ENCODE results near the gene GXYLT2. TPM values are rescaled to one million over a fixed set of nuclear protein-coding genes. Genes with fewer than 3 reads are reported as not detected.

Gene GXYLT2
- total and polyA plus RNA-seq, 2 of the 13 experiments (the other 11 are each of a cell fraction or from before 2014, with no cell fraction given): 4.3 to 6.9 TPM

DNA sequence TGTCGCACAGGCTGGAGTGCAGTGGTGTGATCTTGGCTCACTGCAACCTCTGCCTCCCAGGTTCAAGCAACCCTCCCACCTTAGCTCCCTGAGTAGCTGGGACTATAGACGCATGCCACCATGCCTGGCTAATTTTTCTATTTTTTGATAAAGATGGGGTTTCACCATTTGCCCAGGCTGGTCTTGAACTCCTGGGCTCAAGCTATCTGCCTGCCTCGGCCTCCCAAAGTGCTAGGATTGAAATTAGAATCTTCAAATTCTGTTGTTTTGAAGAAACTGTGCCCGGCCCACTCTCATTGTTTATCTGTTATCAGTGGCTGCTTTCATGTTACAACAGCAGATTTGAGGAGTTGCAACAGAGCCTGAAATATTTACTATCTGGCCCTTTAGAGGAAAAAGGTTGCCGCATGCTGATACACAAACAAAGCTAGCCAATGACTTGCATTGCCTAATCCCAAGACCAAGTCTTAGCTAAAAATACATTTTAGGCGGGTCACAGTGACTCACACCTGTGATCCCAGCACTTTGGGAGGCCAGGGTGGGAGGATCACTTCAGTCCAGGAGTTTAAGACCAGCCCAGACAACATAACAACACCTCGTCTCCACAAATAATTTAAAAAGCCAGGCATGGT is 65.6 kb downstream of the GXYLT2 start (continued):
- TF ChIP-seq, protein P1, sequence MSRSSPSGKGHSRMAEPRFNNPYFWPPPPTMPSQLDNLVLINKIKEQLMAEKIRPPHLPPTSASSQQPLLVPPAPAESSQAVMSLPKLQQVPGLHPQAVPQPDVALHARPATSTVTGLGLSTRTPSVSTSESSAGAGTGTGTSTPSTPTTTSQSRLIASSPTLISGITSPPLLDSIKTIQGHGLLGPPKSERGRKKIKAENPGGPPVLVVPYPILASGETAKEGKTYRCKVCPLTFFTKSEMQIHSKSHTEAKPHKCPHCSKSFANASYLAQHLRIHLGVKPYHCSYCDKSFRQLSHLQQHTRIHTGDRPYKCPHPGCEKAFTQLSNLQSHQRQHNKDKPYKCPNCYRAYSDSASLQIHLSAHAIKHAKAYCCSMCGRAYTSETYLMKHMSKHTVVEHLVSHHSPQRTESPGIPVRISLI (CRISPR knock-in tag; IDR thresholded peaks at IDR 0.05; ENCODE audit: borderline replicate concordance): no peak
- TF ChIP-seq NBN (conservative IDR thresholded peaks at IDR 0.05) (no peak), HNRNPL (IDR thresholded peaks at IDR 0.05; ENCODE audit: low read depth, low read length) (no peak), ZNF775 (CRISPR knock-in tag; IDR thresholded peaks at IDR 0.05; ENCODE audit: borderline replicate concordance) (no peak), ZNF761 (CRISPR knock-in tag; conservative IDR thresholded peaks at IDR 0.05) (no peak), RCOR2 (CRISPR knock-in tag; IDR thresholded peaks at IDR 0.05) (peak; percentile 86), CREB1 (IDR thresholded peaks at IDR 0.05) (peak; percentile 29; the same call in 1 of the 2 replicates), CREB1 (CRISPR knock-in tag; IDR thresholded peaks at IDR 0.05) (peak; percentile 75), FIP1L1 (IDR thresholded peaks at IDR 0.05; ENCODE audit: borderline replicate concordance, insufficient read depth, low read depth, low read length) (no peak), KLF15 (CRISPR knock-in tag; IDR thresholded peaks at IDR 0.05; ENCODE audit: borderline replicate concordance) (no peak), GTF3A (CRISPR knock-in tag; conservative IDR thresholded peaks at IDR 0.05) (no peak), FLYWCH1 (CRISPR knock-in tag; IDR thresholded peaks at IDR 0.05) (no peak), RBM39 (IDR thresholded peaks at IDR 0.05; ENCODE audit: low read depth, low read length, poor library complexity, severe bottlenecking) (no peak), ARNT2 (CRISPR knock-in tag; IDR thresholded peaks at IDR 0.05; ENCODE audit: low read depth) (peak; percentile 67; the same call in 1 of the 2 replicates), FOXA1 (IDR thresholded peaks at IDR 0.05) (peak; percentile 49), FOXA1 (CRISPR knock-in tag; IDR thresholded peaks at IDR 0.05) (peak; percentile 86), SPEN (CRISPR knock-in tag; IDR thresholded peaks at IDR 0.05; ENCODE audit: low read depth) (no peak), SNAI1 (CRISPR knock-in tag; IDR thresholded peaks at IDR 0.05; ENCODE audit: borderline replicate concordance) (peak; percentile 60; the same call in 1 of the 2 replicates), ZNF260 (CRISPR knock-in tag; IDR thresholded peaks at IDR 0.05; ENCODE audit: borderline replicate concordance, low read depth) (no peak), TOPORS (CRISPR knock-in tag; IDR thresholded peaks at IDR 0.05) (no peak), ZNF572 (CRISPR knock-in tag; IDR thresholded peaks at IDR 0.05) (no peak), ZNF883 (CRISPR knock-in tag; IDR thresholded peaks at IDR 0.05; ENCODE audit: not compliant biosample characterization) (no peak), HHEX (CRISPR knock-in tag; IDR thresholded peaks at IDR 0.05) (no peak), MAFF (IDR thresholded peaks at IDR 0.05; ENCODE audit: low read depth, low read length) (no peak), TMF1 (CRISPR knock-in tag; IDR thresholded peaks at IDR 0.05; ENCODE audit: low read depth) (no peak), CEBPB (IDR thresholded peaks at IDR 0.05; ENCODE audit: borderline replicate concordance, low read depth, low read length) (peak; percentile 97), ZNF446 (CRISPR knock-in tag; IDR thresholded peaks at IDR 0.05) (no peak), RFX1 (IDR thresholded peaks at IDR 0.05) (no peak), THYN1 (CRISPR knock-in tag; IDR thresholded peaks at IDR 0.05; ENCODE audit: borderline replicate concordance, low read depth) (no peak)
- TF ChIP-seq, protein P2, sequence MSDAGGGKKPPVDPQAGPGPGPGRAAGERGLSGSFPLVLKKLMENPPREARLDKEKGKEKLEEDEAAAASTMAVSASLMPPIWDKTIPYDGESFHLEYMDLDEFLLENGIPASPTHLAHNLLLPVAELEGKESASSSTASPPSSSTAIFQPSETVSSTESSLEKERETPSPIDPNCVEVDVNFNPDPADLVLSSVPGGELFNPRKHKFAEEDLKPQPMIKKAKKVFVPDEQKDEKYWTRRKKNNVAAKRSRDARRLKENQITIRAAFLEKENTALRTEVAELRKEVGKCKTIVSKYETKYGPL (CRISPR knock-in tag; IDR thresholded peaks at IDR 0.05): no peak
- TF ChIP-seq, protein P3, sequence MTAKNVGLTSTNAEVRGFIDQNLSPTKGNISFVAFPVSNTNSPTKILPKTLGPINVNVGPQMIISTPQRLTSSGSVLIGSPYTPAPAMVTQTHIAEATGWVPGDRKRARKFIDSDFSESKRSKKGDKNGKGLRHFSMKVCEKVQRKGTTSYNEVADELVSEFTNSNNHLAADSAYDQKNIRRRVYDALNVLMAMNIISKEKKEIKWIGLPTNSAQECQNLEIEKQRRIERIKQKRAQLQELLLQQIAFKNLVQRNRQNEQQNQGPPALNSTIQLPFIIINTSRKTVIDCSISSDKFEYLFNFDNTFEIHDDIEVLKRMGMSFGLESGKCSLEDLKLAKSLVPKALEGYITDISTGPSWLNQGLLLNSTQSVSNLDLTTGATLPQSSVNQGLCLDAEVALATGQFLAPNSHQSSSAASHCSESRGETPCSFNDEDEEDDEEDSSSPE (CRISPR knock-in tag; IDR thresholded peaks at IDR 0.05): no peak; the same call in none of the 2 replicates

All from HepG2 (cell line).